Liver (tissue), 9 donors: ENCODE measurements around the gene STT3B. TPM values are rescaled to one million over a fixed set of nuclear protein-coding genes. Genes with fewer than 3 reads are reported as not detected.

Source experiments
- DNase-seq: peaks from one replicate; pipeline ENCODE4 v3.0.0-alpha.2; 2017; ENCODE audit warnings: low spot score
- H3K27ac ChIP-seq, 2 donors: one replicate each; pipeline ENCODE4 v1.7.0; 2013; ENCODE audit warnings: inconsistent platforms in 2 of 2, low read length in 2 of 2, control low read depth in 1 of 2, low read depth in 1 of 2, mild to moderate bottlenecking in 1 of 2
- H3K27me3 ChIP-seq, 4 donors: one replicate each; pipeline versions ENCODE4 v1.6.1 to v1.7.0; 2013; ENCODE audit warnings: low read length in 3 of 4, inconsistent platforms in 1 of 4, mild to moderate bottlenecking in 1 of 4, moderate library complexity in 1 of 4; ENCODE audit not compliant: control insufficient read depth in 4 of 4, insufficient read depth in 4 of 4
- H3K36me3 ChIP-seq, 4 donors: one replicate each; pipeline versions ENCODE4 v1.6.1 to v1.7.0; 2013; ENCODE audit warnings: low read length in 3 of 4, mild to moderate bottlenecking in 3 of 4, low read depth in 1 of 4, moderate library complexity in 1 of 4; ENCODE audit not compliant: control insufficient read depth in 4 of 4, insufficient read depth in 3 of 4
- H3K4me1 ChIP-seq, 4 donors: one replicate each; pipeline versions ENCODE4 v1.6.1 to v1.7.0; 2013; ENCODE audit warnings: low read length in 3 of 4, mild to moderate bottlenecking in 3 of 4, moderate library complexity in 1 of 4; ENCODE audit not compliant: control insufficient read depth in 4 of 4, insufficient read depth in 4 of 4
- H3K4me3 ChIP-seq, 3 donors: one replicate each; pipeline versions ENCODE4 v1.6.1 to v1.7.0; 2013; ENCODE audit warnings: low read length in 3 of 3, control low read depth in 1 of 3, low read depth in 1 of 3, mild to moderate bottlenecking in 1 of 3
- H3K9ac ChIP-seq, 2 donors: one replicate each; pipeline ENCODE4 v1.7.0; 2013; ENCODE audit warnings: low read length in 2 of 2, mild to moderate bottlenecking in 2 of 2, moderate library complexity in 2 of 2, control low read depth in 1 of 2, low read depth in 1 of 2
- H3K9me3 ChIP-seq, 4 donors: one replicate each; pipeline versions ENCODE4 v1.6.1 to v1.7.0; 2013; ENCODE audit warnings: low read length in 3 of 4; ENCODE audit not compliant: control insufficient read depth in 4 of 4
- EGR1 ChIP-seq, 2 donors: IDR thresholded peaks; 2 replicates each; pipeline ENCODE4 v1.6.1; 2016 to 2018; ENCODE audit warnings: antibody characterized with exemption in 2 of 2, low read depth in 2 of 2
- FOXA1 ChIP-seq: IDR thresholded peaks from 2 replicates; pipeline ENCODE4 v1.6.1; 2016; ENCODE audit warnings: antibody characterized with exemption
- FOXA2 ChIP-seq: IDR thresholded peaks from 2 replicates; pipeline ENCODE4 v1.6.1; 2016; ENCODE audit warnings: antibody characterized with exemption
- GABPA ChIP-seq, 2 donors: IDR thresholded peaks in 1 of 2; conservative IDR thresholded peaks in 1 of 2; 2 replicates each; pipeline ENCODE4 v1.6.1; 2016; ENCODE audit warnings: antibody characterized with exemption in 2 of 2, mild to moderate bottlenecking in 1 of 2, moderate library complexity in 1 of 2
- HNF4A ChIP-seq, 2 donors: conservative IDR thresholded peaks; 2 replicates each; pipeline ENCODE4 v1.6.1; 2016; ENCODE audit warnings: antibody characterized with exemption in 2 of 2, mild to moderate bottlenecking in 2 of 2
- HNF4G ChIP-seq: IDR thresholded peaks from 2 replicates; pipeline ENCODE4 v1.6.1; 2016; ENCODE audit warnings: antibody characterized with exemption
- JUND ChIP-seq, 2 donors: IDR thresholded peaks; 2 replicates each; pipeline ENCODE4 v1.6.1; 2016; ENCODE audit warnings: antibody characterized with exemption in 2 of 2
- NR2F2 ChIP-seq: IDR thresholded peaks from 2 replicates; pipeline ENCODE4 v1.6.1; 2016; ENCODE audit warnings: antibody characterized with exemption
- RAD21 ChIP-seq, 2 donors: IDR thresholded peaks; 2 replicates each; pipeline ENCODE4 v1.6.1; 2016; ENCODE audit warnings: antibody characterized with exemption in 2 of 2, mild to moderate bottlenecking in 2 of 2
- RXRA ChIP-seq, 2 donors: IDR thresholded peaks; 2 replicates each; pipeline ENCODE4 v1.6.1; 2017 to 2018; ENCODE audit warnings: antibody characterized with exemption in 2 of 2, mild to moderate bottlenecking in 1 of 2
- SP1 ChIP-seq: IDR thresholded peaks from 2 replicates; pipeline ENCODE4 v1.6.1; 2018; ENCODE audit warnings: antibody characterized with exemption, mild to moderate bottlenecking
- TAF1 ChIP-seq: conservative IDR thresholded peaks from 2 replicates; pipeline ENCODE4 v1.6.1; 2016; ENCODE audit warnings: antibody characterized with exemption, mild to moderate bottlenecking
- YY1 ChIP-seq: IDR thresholded peaks from 2 replicates; pipeline ENCODE4 v1.6.1; 2016; ENCODE audit warnings: antibody characterized with exemption, mild to moderate bottlenecking
- WGBS: extraction: QIAGEN DNeasy Blood & Tissue Kit; methylation state at CpG from one replicate; pipeline ENCODE4 v1.1.7; 2013; 5-methylcytosine and 5-hydroxymethylcytosine counted together
- polyA plus RNA-seq, 2 donors: library from polyadenylated mRNA; stranded (reverse) in 1 of 2; unstranded in 1 of 2; fragments of 200-250 nt in 1 of 2; fragments of >200 nt in 1 of 2; fragmentation: Nextera tagmentation in 1 of 2; extraction: Ambion mirVana in 1 of 2; gene quantifications; one replicate each; pipeline versions ENCODE4 v1.2.1 to v1.2.3, GENCODE V29; 2013 to 2015
- total RNA-seq, 2 donors: library from RNA; depleted of rRNA; stranded (reverse); fragments of >200 nt; gene quantifications; one replicate each; pipeline ENCODE4 v1.2.3, GENCODE V29; 2014
- TF ChIP-seq, protein P1 (sequence below): IDR thresholded peaks from 2 replicates; pipeline ENCODE4 v1.6.1; 2016; ENCODE audit warnings: antibody characterized with exemption
- TF ChIP-seq, protein P2 (sequence below): IDR thresholded peaks from 2 replicates; pipeline ENCODE4 v1.6.1; 2016; ENCODE audit warnings: antibody characterized with exemption
- TF ChIP-seq, protein P3 (sequence below): IDR thresholded peaks from 2 replicates; pipeline ENCODE4 v1.6.1; 2016; ENCODE audit warnings: antibody characterized with exemption, mild to moderate bottlenecking
- TF ChIP-seq, protein P4 (sequence below): fragments of 150-350 bp; IDR thresholded peaks from 2 replicates; pipeline ENCODE4 v1.5.1; 2017; ENCODE audit warnings: improper control_type of control experiment, low read depth, low read length; ENCODE audit not compliant: missing input control
- TF ChIP-seq, protein P5 (sequence below): IDR thresholded peaks from 2 replicates; pipeline ENCODE4 v1.6.1; 2016; ENCODE audit warnings: antibody characterized with exemption
- donor health status: healthy.
- donor health status: healthy.
- donor health status: healthy.
- donor health status: healthy.
- donor health status: healthy.

The STT3B gene
- total and polyA plus RNA-seq, 4 donors, result 23.9 to 128 (median 85.5) TPM

DNA sequence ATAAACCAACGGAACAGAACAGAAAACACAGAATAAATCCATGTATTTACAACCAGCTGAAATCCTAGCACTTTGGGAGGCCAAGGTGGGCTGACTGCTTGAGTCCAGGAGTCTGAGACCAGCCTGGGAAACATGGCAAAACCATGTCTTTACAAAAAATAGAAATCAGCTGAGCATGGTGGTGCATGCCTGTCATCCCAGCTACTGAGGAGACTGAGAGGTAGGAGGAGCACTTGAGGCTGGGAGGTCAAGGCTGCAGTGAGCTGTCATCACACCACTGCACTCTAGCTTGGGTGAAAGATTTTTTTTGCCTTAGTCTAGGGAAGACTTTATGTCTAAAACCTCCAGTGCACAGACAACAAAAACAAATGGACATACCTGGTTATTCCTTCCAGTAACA is 120.7 kb downstream of the STT3B start:
- TF ChIP-seq RAD21 (IDR thresholded peaks at IDR 0.05), result no peak
- TF ChIP-seq GABPA (IDR thresholded peaks at IDR 0.05 in 1 of 2, conservative IDR thresholded peaks at IDR 0.05 in 1 of 2), result no peak
- no peak for TF ChIP-seq SP1
- TF ChIP-seq, protein P1, sequence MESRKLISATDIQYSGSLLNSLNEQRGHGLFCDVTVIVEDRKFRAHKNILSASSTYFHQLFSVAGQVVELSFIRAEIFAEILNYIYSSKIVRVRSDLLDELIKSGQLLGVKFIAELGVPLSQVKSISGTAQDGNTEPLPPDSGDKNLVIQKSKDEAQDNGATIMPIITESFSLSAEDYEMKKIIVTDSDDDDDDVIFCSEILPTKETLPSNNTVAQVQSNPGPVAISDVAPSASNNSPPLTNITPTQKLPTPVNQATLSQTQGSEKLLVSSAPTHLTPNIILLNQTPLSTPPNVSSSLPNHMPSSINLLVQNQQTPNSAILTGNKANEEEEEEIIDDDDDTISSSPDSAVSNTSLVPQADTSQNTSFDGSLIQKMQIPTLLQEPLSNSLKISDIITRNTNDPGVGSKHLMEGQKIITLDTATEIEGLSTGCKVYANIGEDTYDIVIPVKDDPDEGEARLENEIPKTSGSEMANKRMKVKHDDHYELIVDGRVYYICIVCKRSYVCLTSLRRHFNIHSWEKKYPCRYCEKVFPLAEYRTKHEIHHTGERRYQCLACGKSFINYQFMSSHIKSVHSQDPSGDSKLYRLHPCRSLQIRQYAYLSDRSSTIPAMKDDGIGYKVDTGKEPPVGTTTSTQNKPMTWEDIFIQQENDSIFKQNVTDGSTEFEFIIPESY, result no peak
- no peak for TF ChIP-seq RXRA (IDR thresholded peaks at IDR 0.05)
- TF ChIP-seq, protein P2, sequence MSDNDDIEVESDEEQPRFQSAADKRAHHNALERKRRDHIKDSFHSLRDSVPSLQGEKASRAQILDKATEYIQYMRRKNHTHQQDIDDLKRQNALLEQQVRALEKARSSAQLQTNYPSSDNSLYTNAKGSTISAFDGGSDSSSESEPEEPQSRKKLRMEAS, result no peak
- TF ChIP-seq HNF4G, result no peak
- TF ChIP-seq HNF4A (conservative IDR thresholded peaks at IDR 0.05), result no peak
- TF ChIP-seq, protein P3, sequence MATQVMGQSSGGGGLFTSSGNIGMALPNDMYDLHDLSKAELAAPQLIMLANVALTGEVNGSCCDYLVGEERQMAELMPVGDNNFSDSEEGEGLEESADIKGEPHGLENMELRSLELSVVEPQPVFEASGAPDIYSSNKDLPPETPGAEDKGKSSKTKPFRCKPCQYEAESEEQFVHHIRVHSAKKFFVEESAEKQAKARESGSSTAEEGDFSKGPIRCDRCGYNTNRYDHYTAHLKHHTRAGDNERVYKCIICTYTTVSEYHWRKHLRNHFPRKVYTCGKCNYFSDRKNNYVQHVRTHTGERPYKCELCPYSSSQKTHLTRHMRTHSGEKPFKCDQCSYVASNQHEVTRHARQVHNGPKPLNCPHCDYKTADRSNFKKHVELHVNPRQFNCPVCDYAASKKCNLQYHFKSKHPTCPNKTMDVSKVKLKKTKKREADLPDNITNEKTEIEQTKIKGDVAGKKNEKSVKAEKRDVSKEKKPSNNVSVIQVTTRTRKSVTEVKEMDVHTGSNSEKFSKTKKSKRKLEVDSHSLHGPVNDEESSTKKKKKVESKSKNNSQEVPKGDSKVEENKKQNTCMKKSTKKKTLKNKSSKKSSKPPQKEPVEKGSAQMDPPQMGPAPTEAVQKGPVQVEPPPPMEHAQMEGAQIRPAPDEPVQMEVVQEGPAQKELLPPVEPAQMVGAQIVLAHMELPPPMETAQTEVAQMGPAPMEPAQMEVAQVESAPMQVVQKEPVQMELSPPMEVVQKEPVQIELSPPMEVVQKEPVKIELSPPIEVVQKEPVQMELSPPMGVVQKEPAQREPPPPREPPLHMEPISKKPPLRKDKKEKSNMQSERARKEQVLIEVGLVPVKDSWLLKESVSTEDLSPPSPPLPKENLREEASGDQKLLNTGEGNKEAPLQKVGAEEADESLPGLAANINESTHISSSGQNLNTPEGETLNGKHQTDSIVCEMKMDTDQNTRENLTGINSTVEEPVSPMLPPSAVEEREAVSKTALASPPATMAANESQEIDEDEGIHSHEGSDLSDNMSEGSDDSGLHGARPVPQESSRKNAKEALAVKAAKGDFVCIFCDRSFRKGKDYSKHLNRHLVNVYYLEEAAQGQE, result no peak
- TF ChIP-seq JUND (IDR thresholded peaks at IDR 0.05), result no peak
- no peak for TF ChIP-seq FOXA1
- TF ChIP-seq FOXA2, result no peak
- TF ChIP-seq YY1, result no peak
- TF ChIP-seq NR2F2, result no peak
- TF ChIP-seq, protein P4, sequence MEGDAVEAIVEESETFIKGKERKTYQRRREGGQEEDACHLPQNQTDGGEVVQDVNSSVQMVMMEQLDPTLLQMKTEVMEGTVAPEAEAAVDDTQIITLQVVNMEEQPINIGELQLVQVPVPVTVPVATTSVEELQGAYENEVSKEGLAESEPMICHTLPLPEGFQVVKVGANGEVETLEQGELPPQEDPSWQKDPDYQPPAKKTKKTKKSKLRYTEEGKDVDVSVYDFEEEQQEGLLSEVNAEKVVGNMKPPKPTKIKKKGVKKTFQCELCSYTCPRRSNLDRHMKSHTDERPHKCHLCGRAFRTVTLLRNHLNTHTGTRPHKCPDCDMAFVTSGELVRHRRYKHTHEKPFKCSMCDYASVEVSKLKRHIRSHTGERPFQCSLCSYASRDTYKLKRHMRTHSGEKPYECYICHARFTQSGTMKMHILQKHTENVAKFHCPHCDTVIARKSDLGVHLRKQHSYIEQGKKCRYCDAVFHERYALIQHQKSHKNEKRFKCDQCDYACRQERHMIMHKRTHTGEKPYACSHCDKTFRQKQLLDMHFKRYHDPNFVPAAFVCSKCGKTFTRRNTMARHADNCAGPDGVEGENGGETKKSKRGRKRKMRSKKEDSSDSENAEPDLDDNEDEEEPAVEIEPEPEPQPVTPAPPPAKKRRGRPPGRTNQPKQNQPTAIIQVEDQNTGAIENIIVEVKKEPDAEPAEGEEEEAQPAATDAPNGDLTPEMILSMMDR, result no peak
- TF ChIP-seq TAF1, result no peak
- TF ChIP-seq, protein P5, sequence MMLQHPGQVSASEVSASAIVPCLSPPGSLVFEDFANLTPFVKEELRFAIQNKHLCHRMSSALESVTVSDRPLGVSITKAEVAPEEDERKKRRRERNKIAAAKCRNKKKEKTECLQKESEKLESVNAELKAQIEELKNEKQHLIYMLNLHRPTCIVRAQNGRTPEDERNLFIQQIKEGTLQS, result no peak
- TF ChIP-seq EGR1 (IDR thresholded peaks at IDR 0.05; ENCODE audit: low read depth in 2 of 2), result no peak
- H3K9ac ChIP-seq, result no peak overlapping the region
- no peaks in the 10 kb centered on the region for H3K27me3 ChIP-seq
- no peak for DNase-seq
- 91% methylated on average over 1 of the region's 1 CpG for WGBS
- H3K9me3 ChIP-seq, result peaks cover 20 to 80% (median 33%) of the 10 kb centered on the region in 4 donors
- no peak overlapping the region for H3K4me3 ChIP-seq
- H3K27ac ChIP-seq, result no peak overlapping the region
- H3K4me1 ChIP-seq, result no peaks in the 10 kb centered on the region
- no peaks in the 10 kb centered on the region for H3K36me3 ChIP-seq
